GM10266 (cell line): ENCODE measurements around the gene UBQLN1.
"Not testable (repeated sequence)": the region's sequence is repeated elsewhere in the genome, so short reads cannot be mapped to it uniquely, and the experiment has no call there.

Source experiments
- DNase-seq: peaks from one replicate; pipeline ENCODE4 v3.0.0; 2012; ENCODE audit errors: extremely low spot score
- TF ChIP-seq, protein P1 (sequence below): IDR thresholded peaks from 2 replicates; pipeline ENCODE4 v1.5.1; 2012; ENCODE audit warnings: mild to moderate bottlenecking, low read depth; ENCODE audit not compliant: control insufficient read depth, insufficient read depth; ENCODE audit errors: missing control alignments

The UBQLN1 gene

DNA sequence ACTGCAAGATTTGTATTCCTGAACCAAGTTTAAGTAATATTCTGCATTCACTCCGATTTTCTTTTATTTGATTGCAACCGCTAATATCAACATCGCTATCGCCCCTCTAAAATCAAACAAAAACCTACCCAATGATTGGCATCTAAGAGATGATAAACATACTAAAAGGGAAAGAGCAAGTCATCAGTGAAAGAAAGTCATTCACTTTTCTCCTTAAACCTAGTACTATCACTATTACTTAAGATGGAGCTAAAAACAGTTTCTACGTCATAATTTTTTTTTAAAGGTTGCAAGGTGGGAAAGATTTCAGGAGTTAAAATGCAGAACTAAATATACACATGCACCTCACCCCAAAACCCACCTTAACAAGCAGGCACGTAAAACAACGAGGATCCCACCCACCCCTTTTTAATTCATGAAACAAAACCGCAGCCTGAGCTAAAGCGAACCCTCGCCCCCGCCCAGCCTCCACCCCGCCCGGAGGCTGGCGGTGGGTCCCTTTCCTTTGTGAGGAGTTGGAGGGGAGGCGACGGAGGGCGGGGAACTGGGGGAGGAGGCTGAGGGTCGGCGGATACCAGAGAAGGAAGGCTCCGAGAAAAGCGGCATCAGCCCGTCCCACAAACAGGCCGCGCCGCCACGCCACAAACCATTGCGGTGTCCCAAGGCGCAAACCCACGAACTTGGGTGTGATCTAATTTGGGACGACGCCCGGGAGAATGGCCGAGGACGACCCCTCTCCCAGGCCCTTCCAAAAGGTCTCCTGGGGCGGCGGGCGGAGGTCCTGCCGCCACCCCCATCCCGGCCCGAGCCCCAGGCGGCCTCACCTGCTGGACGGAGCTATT is 861 bp downstream of the UBQLN1 start:
- DNase-seq, result peak; percentile 42
- TF ChIP-seq, protein P1, sequence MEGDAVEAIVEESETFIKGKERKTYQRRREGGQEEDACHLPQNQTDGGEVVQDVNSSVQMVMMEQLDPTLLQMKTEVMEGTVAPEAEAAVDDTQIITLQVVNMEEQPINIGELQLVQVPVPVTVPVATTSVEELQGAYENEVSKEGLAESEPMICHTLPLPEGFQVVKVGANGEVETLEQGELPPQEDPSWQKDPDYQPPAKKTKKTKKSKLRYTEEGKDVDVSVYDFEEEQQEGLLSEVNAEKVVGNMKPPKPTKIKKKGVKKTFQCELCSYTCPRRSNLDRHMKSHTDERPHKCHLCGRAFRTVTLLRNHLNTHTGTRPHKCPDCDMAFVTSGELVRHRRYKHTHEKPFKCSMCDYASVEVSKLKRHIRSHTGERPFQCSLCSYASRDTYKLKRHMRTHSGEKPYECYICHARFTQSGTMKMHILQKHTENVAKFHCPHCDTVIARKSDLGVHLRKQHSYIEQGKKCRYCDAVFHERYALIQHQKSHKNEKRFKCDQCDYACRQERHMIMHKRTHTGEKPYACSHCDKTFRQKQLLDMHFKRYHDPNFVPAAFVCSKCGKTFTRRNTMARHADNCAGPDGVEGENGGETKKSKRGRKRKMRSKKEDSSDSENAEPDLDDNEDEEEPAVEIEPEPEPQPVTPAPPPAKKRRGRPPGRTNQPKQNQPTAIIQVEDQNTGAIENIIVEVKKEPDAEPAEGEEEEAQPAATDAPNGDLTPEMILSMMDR, result no peak

DNA sequence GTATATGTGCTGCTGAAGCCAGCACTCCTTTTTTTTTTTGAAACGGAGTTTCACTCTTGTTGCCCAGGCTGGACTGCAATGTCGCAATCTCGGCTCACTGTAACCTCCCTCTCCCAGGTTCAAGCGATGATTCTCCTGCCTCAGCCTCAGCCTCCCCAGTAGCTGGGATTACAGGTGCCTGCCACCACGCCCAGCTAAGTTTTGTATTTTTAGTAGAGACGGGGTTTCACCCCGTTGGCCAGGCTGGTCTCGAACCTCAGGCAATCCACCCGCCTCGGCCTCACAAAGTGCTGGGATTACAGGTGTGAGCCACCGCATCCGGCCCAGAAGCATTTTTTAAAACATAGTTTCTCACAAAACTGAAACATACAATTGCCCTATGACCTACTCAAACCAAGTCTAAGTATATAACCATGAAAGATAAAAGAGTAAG is 2.5 kb downstream of the UBQLN1 start:
- DNase-seq, result not testable (repeated sequence)

DNA sequence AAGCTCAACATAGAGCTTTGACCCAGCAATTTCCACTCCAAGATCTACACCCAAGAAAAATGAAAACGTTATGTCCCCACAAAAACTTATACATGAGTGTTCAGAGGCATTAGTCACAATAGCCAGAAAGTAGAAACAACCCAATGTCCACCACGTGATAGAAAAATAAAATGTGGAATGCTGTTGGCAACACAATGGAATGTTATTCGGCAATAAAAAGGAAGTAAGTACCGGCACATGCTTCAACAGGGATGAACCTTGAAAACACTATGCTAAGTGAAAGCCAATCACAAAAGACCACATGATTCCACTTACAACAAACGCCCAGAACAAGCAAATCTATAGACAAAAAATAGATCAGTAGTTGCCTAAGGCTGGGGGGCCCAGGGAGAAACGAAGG is 6.0 kb downstream of the UBQLN1 start:
- TF ChIP-seq, protein P1, result no peak
- no peak for DNase-seq

DNA sequence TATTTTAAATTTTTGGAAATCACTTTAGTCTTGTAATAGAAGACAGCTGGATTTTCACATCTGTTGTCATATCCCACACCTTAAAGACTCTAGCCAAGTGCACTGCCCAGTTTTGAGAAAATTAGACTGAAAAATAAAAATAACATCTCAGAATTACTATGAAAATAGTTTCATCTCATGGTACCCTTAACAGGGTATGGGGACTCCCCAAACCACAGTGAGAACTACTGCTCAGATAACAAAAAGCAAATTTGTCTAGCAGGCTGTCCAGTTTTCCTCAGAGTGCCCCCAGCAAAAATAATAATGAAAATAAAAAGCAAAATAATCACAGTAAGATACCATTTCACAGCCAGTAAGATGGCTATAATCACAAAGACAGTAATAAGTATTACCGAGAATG is 6.5 kb downstream of the UBQLN1 start:
- peak; percentile 20 for DNase-seq

DNA sequence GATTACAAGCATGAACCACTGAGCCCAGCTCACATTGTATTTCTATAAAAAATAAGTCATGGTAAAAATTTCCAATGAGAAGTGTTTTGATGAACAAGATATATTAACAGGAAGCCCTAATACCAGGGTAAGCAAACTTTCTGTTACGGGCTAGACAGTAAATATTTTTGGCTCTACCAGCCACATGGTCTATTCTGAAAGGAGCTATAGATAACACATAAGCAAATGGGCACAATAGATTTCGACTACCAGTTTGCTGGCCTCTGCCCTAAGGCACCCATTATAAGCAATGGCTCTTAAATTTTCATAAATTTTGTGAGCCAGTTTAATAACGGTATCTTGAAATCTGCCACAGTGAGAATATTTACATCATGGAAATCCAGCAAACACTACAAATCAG is 8.1 kb downstream of the UBQLN1 start:
- TF ChIP-seq, protein P1, result no peak
- no peak for DNase-seq

More for the DNA sequence above, 6.5 kb downstream of the UBQLN1 start:
- TF ChIP-seq, protein P1, result no peak

DNA sequence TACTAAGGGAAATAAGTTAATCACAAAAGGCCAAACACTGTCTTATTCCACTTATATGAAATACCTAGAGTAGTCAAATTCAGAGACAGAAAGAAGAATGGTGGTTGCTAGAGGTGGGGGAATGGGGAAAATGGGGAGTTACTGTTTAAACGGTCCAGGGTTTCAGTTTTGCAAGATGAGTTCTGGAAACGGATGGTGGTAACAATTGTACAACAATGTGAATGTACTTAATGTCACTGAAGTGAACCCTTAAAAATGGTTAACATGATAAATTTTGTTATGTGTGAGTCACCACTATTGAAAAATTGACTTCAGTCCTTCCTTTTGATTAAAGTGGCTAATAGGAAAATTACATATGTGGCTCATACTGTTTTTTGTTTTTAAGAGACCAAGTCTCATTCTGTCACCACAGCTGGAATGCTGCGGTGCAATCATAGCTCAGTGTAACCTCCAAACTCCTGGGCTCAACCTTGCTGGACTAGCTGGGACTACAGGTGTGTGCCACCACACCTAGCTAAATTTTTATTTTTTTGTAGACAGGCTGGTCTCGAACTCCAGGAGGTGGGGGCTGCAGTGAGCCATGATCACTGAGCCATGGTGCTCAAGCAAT is 8.7 kb downstream of the UBQLN1 start:
- TF ChIP-seq, protein P1, result no peak
- DNase-seq, result no peak

DNA sequence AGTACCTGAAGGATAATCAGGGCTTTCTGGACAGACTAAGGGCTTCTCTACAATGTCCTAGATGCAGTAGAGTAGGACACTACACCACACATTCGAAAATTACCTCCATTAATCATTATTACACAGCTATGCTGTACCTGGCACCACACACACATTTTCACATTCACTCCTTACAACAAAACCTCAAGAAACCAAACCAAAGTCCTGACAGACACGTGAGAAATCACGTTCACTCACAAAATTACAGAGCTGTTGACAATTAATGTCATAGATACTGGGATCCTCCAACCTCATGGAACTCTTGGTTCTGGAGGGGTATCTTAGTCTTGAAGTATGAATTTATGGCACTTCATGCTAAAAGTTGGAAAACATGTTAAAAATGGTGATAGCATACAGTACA is 16.3 kb downstream of the UBQLN1 start:
- TF ChIP-seq, protein P1, result no peak
- DNase-seq, result no peak
